Parathyroid adenoma (tissue), 2 donors: ENCODE measurements around the gene BBIP1.

ENCODE experiments used
- H2AFZ ChIP-seq: fragments of 300-600 bp; sonication (generic); one replicate; pipeline ENCODE4 v1.7.0; 2017; ENCODE audit warnings: antibody characterized with exemption, mild to moderate bottlenecking
- H3K27ac ChIP-seq: fragments of 300-600 bp; sonication (generic); one replicate; pipeline ENCODE4 v1.7.0; 2017
- H3K27me3 ChIP-seq: fragments of 300-600 bp; sonication (generic); one replicate; pipeline ENCODE4 v1.7.0; 2017; ENCODE audit warnings: low read length; ENCODE audit not compliant: control insufficient read depth, insufficient read depth
- H3K36me3 ChIP-seq: fragments of 300-600 bp; sonication (generic); one replicate; pipeline ENCODE4 v1.7.0; 2017; ENCODE audit warnings: low read length; ENCODE audit not compliant: control insufficient read depth, insufficient read depth
- H3K4me1 ChIP-seq: fragments of 300-600 bp; sonication (generic); one replicate; pipeline ENCODE4 v1.7.0; 2017; ENCODE audit warnings: control low read depth
- H3K4me2 ChIP-seq: fragments of 300-600 bp; sonication (generic); one replicate; pipeline ENCODE4 v1.7.0; 2017; ENCODE audit warnings: low read length
- H3K4me3 ChIP-seq: fragments of 300-600 bp; sonication (generic); one replicate; pipeline ENCODE4 v1.7.0; 2017; ENCODE audit warnings: low read depth, low read length
- H3K79me2 ChIP-seq: fragments of 300-600 bp; sonication (generic); one replicate; pipeline ENCODE4 v1.7.0; 2017; ENCODE audit warnings: control low read depth
- H3K9ac ChIP-seq: fragments of 300-600 bp; sonication (generic); one replicate; pipeline ENCODE4 v1.7.0; 2017; ENCODE audit warnings: mild to moderate bottlenecking
- H3K9me3 ChIP-seq: fragments of 300-600 bp; sonication (generic); one replicate; pipeline ENCODE4 v1.7.0; 2017; ENCODE audit warnings: low read length; ENCODE audit not compliant: control insufficient read depth
- CTCF ChIP-seq: fragments of 300-600 bp; sonication (generic); IDR thresholded peaks from one replicate; pipeline ENCODE4 v1.7.0; 2017; ENCODE audit warnings: antibody characterized with exemption, mild to moderate bottlenecking
- donor health status: primary hyperparathyroidism.

The BBIP1 gene

GRCh38 chr10:110883924-110884323, 35.1 kb downstream of the BBIP1 start:
- Histone ChIP-seq H3K4me3 (peak overlapping the region; percentile 78), H2AFZ (no peak overlapping the region), H3K4me2 (peak overlapping the region; percentile 89), H3K27me3 (no peaks in the 10 kb centered on the region), H3K79me2 (peaks cover 21% of the 10 kb centered on the region), H3K4me1 (peaks cover 29% of the 10 kb centered on the region), H3K36me3 (peaks cover 7% of the 10 kb centered on the region), H3K9ac (no peak overlapping the region), H3K27ac (peak overlapping the region; percentile 75), H3K9me3 (no peaks in the 10 kb centered on the region)
- TF ChIP-seq CTCF, result no peak

- H3K9ac ChIP-seq, result no peak overlapping the region
- peak overlapping the region; percentile 78 for H3K4me3 ChIP-seq
- no peak for TF ChIP-seq CTCF
- H3K4me1 ChIP-seq, result peaks cover 35% of the 10 kb centered on the region
- H3K79me2 ChIP-seq, result peaks cover 35% of the 10 kb centered on the region
- peaks cover 10% of the 10 kb centered on the region for H3K36me3 ChIP-seq
- H3K27me3 ChIP-seq, result no peaks in the 10 kb centered on the region
- H3K27ac ChIP-seq, result peak overlapping the region; percentile 75
- H3K9me3 ChIP-seq, result no peaks in the 10 kb centered on the region
- H2AFZ ChIP-seq, result no peak overlapping the region
- H3K4me2 ChIP-seq, result peak overlapping the region; percentile 89
These were observed 37.1 kb downstream of the BBIP1 start for GRCh38 chr10:110881905-110882304.

GRCh38 chr10:110881247-110881646, 37.7 kb downstream of the BBIP1 start:
- Histone ChIP-seq H3K4me2 (peak overlapping the region; percentile 89), H3K4me3 (peak overlapping the region; percentile 78), H3K4me1 (peaks cover 35% of the 10 kb centered on the region), H3K9me3 (no peaks in the 10 kb centered on the region), H3K27ac (peak overlapping the region; percentile 75), H2AFZ (no peak overlapping the region), H3K36me3 (peaks cover 10% of the 10 kb centered on the region), H3K9ac (no peak overlapping the region), H3K27me3 (no peaks in the 10 kb centered on the region), H3K79me2 (peaks cover 39% of the 10 kb centered on the region)
- TF ChIP-seq CTCF, result no peak

- no peak overlapping the region for H2AFZ ChIP-seq
- H3K4me1 ChIP-seq, result peaks cover 27% of the 10 kb centered on the region
- H3K27ac ChIP-seq, result peak overlapping the region; percentile 75
- no peak for TF ChIP-seq CTCF
- H3K4me2 ChIP-seq, result peak overlapping the region; percentile 89
- H3K36me3 ChIP-seq, result peaks cover 10% of the 10 kb centered on the region
- H3K4me3 ChIP-seq, result peak overlapping the region; percentile 78
- no peaks in the 10 kb centered on the region for H3K9me3 ChIP-seq
- H3K9ac ChIP-seq, result no peak overlapping the region
- H3K79me2 ChIP-seq, result peaks cover 44% of the 10 kb centered on the region
- no peaks in the 10 kb centered on the region for H3K27me3 ChIP-seq
These were observed 39.0 kb downstream of the BBIP1 start for GRCh38 chr10:110880012-110880411.

GRCh38 chr10:110876788-110877187, 42.2 kb downstream of the BBIP1 start:
- H3K4me2 ChIP-seq, result peak overlapping the region; percentile 94
- no peak for TF ChIP-seq CTCF
- H3K79me2 ChIP-seq, result peaks cover 55% of the 10 kb centered on the region
- H3K4me3 ChIP-seq, result peak overlapping the region; percentile 82
- H3K27ac ChIP-seq, result no peak overlapping the region
- no peaks in the 10 kb centered on the region for H3K27me3 ChIP-seq
- H2AFZ ChIP-seq, result no peak overlapping the region
- H3K9me3 ChIP-seq, result no peaks in the 10 kb centered on the region
- peaks cover 24% of the 10 kb centered on the region for H3K36me3 ChIP-seq
- peaks cover 19% of the 10 kb centered on the region for H3K4me1 ChIP-seq
- H3K9ac ChIP-seq, result no peak overlapping the region
